ENCODE measurements around the gene USP49.
A peak's percentile ranks its signal among the peaks of the same experiment; 100 is the strongest.

Gene USP49

GRCh38 chr6:41917528-41917927 is 22.4 kb upstream of the USP49 start:
- Histone ChIP-seq H3K4me1 (no peaks in the 10 kb centered on the region), H3K9me3 (no peaks in the 10 kb centered on the region), H3K27me3 (no peaks in the 10 kb centered on the region), H3K4me3 (ENCODE audit: low read depth, low read length) (no peak overlapping the region), H3K36me3 (peaks cover 25% of the 10 kb centered on the region)
- TF ChIP-seq CTCF (IDR thresholded peaks at IDR 0.05; ENCODE audit: low read depth, low read length): no peak
- no peak for DNase-seq

GRCh38 chr6:41914869-41915530 is 19.8 kb upstream of the USP49 start:
- H3K4me1 ChIP-seq: no peaks in the 10 kb centered on the region
- H3K27me3 ChIP-seq: no peaks in the 10 kb centered on the region
- no peak for DNase-seq
- no peak for TF ChIP-seq CTCF (IDR thresholded peaks at IDR 0.05; ENCODE audit: low read depth, low read length)
- no peaks in the 10 kb centered on the region for H3K9me3 ChIP-seq
- H3K4me3 ChIP-seq (ENCODE audit: low read depth, low read length): no peak overlapping the region
- H3K36me3 ChIP-seq: peaks cover 20% of the 10 kb centered on the region

GRCh38 chr6:41914343-41914742 is 19.2 kb upstream of the USP49 start:
- DNase-seq: no peak
- Histone ChIP-seq H3K27me3 (no peaks in the 10 kb centered on the region), H3K4me1 (no peaks in the 10 kb centered on the region), H3K36me3 (peaks cover 20% of the 10 kb centered on the region), H3K9me3 (no peaks in the 10 kb centered on the region), H3K4me3 (ENCODE audit: low read depth, low read length) (no peak overlapping the region)
- no peak for TF ChIP-seq CTCF (IDR thresholded peaks at IDR 0.05; ENCODE audit: low read depth, low read length)

- no peak for DNase-seq
- no peak for TF ChIP-seq CTCF (IDR thresholded peaks at IDR 0.05; ENCODE audit: low read depth, low read length)
- Histone ChIP-seq H3K36me3 (peaks cover 29% of the 10 kb centered on the region), H3K4me1 (no peaks in the 10 kb centered on the region), H3K9me3 (no peaks in the 10 kb centered on the region), H3K4me3 (ENCODE audit: low read depth, low read length) (no peak overlapping the region), H3K27me3 (no peaks in the 10 kb centered on the region)
Measured at GRCh38 chr6:41909727-41910126, 14.6 kb upstream of the USP49 start.

- Histone ChIP-seq H3K4me1 (no peaks in the 10 kb centered on the region), H3K27me3 (no peaks in the 10 kb centered on the region), H3K36me3 (peaks cover 18% of the 10 kb centered on the region), H3K9me3 (no peaks in the 10 kb centered on the region), H3K4me3 (ENCODE audit: low read depth, low read length) (no peak overlapping the region)
- peak; percentile 17 for DNase-seq
- TF ChIP-seq CTCF (IDR thresholded peaks at IDR 0.05; ENCODE audit: low read depth, low read length): peak; percentile 41
Measured at GRCh38 chr6:41901882-41902519, 6.8 kb upstream of the USP49 start.

GRCh38 chr6:41900861-41901260 is 5.7 kb upstream of the USP49 start:
- DNase-seq: no peak

More at GRCh38 chr6:41900861-41901260, 5.7 kb upstream of the USP49 start:
- Histone ChIP-seq H3K4me1 (no peaks in the 10 kb centered on the region), H3K9me3 (no peaks in the 10 kb centered on the region), H3K4me3 (ENCODE audit: low read depth, low read length) (no peak overlapping the region), H3K27me3 (no peaks in the 10 kb centered on the region), H3K36me3 (peaks cover 10% of the 10 kb centered on the region)
- TF ChIP-seq CTCF (IDR thresholded peaks at IDR 0.05; ENCODE audit: low read depth, low read length): no peak

Measured in BE2C (cell line).